Hematopoietic multipotent progenitor cell treated with erythropoietin and hydrocortisone succinate and interleukin-3 and kit ligand, for 8 days (in vitro differentiated cells): ENCODE data around the gene USP36.
"Not testable (repeated sequence)": the region's sequence is repeated elsewhere in the genome, so short reads cannot be mapped to it uniquely, and the experiment has no call there.

Source experiments
- DNase-seq: peaks from one replicate; pipeline ENCODE4 v3.0.0-alpha.2; 2015

The USP36 gene

DNA sequence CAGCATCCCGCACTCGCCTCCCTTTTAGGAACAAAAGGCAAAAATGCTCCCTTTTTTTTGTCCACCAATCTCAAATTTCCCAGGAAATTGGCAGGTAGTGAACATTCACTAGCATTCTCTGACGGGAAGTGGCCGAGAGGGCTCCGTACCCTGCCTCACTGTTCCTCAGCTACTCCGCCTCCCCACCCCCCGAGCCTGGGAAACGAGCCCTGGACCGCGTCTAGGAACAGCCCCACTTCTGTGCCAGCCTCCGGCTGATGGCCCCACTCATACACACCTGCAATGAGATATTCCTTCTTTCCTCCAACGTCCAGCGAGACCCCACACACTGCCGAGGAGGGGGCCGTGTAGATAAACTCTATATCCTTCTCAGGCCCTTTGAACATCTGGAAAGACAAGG lies 30.0 kb upstream of the USP36 start:
- DNase-seq: no peak

DNA sequence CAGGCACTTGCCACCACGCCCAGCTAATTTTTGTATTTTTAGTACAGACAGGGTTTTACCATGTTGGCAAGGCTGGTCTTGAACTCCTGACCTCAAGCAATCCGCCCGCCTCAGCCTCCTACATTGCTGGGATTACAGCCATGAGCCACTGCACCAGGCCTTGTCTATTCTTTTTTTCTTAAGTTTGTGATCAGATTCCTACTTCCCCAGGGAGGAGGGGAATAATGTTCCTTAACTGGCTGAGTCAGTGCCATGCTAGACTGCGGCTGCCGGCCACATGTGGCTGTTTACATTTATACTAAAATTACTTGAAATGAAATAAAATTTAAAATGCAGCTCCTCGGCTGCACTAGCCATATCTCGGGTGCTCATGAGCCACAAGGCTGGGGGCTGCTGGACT lies 27.8 kb upstream of the USP36 start:
- no peak for DNase-seq

DNA sequence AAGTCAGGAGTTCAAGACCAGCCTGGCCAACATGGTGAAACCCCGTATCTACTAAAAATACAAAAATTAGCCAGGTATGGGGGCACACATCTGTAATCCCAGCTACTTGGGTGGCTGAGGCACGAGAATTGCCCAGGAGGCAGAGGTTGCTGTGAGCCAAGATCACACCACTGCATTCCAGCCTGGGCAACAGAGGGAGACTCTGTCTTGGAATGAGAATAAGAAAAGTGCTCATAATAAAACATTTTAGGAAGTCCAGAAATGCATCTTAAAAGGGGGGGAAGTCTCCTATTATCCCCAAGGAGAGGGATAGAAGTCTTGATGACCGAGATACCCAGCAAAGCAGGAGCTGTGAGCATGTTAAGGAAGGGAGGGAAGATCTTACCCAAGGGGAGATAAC lies 26.4 kb upstream of the USP36 start:
- not testable (repeated sequence) for DNase-seq

DNA sequence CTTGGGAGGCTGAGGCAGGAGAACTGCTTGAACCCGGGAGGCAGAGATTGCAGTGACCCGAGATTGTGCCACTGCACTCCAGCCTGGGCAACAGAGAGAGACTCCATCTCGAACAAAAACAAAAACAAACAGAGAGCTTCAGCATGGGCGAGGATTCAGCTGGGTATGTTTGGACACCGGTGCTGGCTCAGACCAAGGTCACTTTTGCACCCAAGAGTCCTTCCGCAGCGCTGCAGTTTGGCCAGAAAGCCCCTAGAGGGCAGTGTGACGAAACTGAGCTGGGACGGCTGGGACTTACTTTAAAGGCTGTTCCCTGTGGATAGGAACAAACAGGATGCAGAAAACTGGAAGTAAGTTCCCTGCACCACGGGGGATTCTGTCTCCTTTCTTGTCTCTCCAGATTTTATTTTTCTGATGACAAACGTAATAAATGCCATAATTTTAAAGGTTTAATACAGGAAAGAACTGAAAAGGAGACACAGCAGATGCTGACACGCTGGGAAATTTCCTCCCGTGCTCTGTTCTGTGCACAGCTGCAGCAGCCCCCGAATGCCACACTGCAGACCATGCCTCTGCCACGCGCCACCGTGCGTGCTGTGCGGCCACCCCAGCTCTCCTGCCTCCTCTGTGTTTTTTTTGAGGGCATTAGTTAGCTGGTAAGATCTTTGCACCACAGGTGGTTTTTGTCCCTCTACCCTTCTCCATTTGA lies 25.2 kb upstream of the USP36 start:
- DNase-seq: peak; percentile 64

DNA sequence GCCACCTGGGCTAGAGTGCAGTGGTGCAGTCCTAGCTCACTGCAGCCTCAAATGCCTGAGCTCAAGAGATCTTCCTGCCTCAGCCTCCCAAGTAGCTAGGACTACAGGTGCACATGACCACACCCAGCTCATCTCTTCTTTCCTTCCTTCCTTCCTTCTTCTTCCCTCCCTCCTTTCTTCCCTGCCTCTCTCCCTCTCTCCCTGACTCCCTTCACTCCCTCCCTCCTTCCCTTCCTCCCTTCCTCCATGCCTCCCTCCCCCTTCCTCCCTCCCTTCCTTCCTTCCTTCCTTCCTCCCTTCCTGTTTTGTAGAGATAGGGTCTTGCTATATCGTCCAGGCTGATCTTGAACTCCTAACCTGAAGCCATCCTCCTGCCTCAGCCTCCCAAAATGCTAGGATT lies 23.5 kb upstream of the USP36 start:
- no peak for DNase-seq

DNA sequence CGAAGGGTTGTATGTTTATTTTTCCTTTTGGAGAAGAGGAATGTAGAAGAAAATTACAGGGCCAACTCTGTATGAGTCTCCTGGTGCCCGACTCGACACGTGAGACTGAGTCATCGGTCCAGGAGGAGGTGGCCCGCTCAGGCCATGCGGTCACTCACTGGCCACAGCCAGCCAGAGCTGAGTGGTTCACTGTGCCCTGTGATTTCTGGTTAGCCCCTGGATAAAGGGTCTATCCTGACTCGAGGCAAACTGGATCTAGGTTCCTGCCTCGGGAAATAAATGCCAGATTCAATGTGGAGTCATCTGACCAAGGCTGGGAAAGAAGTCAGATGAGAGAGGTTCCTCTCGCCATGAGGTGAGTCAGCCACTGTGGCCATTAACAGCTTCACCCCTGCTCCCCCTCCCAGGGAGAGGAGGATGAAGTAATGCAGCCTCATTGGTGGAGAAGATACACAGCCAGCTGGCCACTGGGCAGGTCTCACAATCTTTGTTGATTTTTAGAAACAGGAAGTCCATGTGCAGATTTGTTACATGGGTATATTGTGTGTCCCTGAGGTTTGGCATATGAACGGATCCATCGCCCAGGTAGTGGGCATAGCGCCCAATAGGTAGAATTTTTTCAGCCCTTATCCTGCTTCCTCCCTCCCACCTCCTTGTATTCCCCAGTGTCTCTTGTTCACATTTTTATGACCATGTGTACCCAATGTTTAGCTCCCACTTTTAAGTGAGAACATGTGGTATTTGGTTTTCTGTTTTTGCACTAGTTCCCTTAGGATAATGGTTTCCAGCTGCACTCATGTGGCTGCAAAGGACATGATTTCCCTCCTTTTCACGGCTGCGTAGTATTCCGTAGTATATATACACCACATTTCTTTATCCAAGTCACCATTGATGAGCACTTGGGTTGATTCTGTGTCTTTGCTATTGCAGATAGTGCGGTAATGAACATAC lies 21.7 kb upstream of the USP36 start:
- DNase-seq: no peak

DNA sequence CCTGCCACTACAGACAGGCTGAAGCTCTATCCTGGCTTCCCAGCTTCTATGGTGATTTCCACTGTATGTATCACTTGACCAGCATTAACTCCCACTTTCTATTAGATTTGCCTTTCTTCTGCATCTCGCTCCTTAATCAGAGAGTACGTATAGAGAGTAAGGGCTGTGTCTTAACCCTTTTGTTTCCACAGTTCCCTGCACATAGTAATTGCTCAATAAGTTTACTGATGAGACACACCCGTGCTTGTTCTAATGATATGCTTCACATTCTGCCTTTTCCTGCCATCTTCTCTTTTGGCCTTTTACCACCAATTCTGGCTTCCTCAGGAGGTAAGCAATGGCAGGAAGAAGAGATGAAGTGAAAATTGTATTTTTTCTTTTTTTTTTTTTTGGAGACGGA lies 20.6 kb upstream of the USP36 start:
- no peak for DNase-seq

DNA sequence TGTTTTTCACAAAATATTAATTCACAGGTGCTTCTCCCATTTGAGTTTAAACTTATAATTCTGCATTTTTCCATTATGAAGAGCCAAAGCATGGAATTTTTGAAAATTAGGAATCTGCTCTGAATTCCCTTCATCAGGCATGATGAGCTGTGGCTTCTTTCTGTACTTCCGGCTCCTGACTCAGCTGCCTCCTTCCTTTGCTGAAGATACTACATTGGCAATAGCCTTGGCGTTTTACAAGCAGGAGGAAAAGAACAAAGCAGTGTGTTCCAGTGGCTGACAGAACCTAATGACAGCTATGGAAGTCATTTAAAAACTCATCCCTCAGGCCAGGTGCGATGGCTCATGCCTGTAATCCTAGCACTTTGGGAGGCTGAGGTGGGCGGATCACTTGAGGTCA lies 18.4 kb upstream of the USP36 start:
- DNase-seq: no peak

DNA sequence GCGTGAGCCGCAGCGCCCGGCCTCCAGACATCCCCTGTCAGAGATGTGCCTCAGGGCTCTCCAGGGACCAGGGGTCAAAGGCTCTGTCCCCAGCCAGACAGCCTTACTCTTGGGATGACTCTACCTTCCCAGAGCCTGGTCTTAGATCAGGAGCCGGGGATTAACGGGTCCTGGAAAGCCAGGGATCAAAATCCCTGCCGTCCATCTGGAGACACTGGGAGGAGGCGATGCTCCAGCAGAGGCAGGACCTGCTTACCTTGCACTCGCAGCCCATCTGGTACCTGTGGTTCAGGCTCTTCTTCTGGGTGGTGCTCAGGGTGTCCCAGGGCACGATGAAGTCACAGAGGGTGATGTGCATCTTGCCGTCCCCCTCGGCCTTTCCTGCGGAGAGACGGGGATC lies 16.7 kb upstream of the USP36 start:
- no peak for DNase-seq

DNA sequence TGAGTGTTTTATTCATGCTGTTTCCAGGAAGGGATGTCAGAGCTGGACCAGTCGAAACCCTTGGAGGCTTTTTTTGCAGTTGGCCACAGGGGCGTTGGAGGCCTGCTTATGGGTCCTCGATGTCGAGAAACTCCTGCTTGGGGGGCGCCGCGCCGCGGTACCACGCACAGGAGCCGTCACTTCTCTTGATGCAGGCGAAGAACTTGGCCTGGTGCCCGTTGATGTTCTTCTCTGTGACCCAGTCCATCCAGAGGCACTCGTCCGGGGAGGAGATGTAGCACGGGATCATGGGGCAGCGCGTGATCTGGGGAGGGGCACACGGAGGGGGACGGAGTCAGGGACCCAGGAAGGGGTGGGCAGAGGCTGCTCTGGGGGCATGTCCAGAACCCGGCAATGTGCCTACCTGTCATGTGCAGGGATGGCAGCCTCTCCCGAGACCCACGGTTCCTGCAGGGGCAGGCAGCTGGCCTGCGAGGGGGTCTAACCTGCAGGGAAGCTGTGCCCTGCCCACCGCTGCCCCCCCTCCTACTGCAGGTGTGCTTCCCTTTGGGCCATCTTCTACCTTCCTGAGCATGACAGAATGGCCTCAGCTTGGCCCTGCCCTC lies 15.0 kb upstream of the USP36 start:
- no peak for DNase-seq

DNA sequence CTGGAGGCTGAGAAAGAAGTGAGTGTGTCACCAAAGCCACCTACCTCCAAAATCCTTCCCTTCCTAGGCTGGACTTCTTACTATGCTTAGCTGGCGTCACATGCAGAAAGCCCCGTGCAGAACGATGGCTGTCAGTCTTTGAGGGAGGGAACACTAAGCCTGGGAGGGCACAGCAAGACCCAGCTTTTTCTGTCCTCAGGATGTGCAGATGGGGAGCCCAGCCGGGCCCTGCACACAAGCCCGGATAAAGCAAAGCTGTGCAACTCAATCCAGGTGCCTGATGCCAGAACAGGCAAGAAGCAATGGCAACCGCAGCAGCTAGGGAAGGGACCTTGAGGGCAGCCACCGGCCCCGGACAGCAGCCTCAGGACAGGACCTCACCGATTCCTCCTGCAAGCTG lies 13.9 kb upstream of the USP36 start:
- DNase-seq: no peak

DNA sequence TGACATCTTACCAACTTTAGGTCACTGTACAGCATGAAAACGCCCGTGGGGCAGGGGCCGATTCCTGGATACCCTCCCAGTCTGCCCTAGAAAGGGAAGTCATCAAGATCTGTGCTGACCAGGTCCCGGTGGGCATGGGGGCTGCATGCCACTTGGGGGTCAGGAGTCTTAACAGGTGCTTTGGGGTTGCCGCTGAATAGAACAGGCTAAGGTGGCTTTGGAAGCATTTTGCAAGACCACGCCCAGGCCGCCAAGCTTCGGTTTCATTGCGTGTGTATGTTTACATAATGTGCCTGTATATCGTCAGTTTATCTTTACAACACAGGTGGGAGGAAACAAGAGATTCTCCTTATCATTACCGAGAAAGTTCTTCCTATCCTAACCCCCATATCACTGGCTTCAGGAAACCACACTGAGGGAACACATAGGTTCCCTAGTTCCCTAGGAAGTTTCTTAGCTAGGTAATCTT lies 13.3 kb upstream of the USP36 start:
- peak; percentile 73 for DNase-seq

DNA sequence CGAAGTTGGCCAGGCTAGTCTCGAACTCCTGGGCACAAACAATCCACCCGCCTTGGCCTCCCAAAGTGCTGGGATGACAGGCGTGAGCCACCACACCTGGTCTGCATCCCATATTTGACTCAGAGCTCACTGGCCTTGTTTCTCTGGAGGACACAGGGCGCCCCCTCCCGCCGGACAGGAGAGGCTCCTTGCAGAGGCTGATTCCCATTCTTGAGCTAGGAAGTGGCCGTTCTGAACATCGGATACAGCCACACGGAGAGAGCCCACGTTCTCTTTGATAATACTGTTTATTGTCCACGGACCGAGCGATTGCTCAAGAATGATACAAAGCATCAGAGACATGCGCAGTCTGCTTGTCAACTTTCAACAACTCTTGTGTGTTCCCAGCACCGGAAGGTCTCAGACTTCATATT lies 12.1 kb upstream of the USP36 start:
- no peak for DNase-seq

DNA sequence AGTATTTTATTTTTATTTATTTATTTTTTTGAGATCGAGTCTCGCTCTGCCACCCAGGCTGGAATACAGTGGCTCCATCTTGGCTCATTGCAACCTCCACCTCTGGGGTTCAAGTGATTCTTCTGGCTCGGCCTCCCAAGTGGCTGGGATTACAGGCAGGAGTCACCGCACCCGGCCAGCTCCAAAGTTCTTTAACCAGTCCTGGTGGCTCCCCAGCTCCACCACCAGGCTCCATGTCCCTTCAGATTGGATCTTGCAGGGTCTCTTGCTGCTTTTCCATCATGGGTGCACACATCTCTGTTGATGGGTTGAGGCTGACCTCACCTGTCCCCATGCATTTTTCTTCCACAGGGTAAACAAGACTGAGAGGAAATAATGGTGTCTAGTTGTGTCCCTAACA lies 8.4 kb upstream of the USP36 start:
- no peak for DNase-seq

DNA sequence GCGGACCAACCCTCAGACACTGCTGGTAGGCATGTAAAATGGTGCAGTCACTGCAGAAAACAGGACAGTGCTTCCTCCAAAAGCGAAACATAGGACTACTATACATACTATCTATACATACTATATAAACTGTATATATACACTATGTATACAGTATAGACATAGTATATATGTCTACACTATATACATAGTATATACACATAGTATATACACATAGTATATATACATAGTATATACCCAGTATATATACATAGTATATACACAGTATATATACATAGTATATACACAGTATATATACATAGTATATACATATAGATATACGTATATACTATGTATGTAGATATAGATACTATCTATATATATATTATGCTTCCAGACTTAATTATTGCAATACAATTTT lies 6.4 kb upstream of the USP36 start:
- DNase-seq: no peak

DNA sequence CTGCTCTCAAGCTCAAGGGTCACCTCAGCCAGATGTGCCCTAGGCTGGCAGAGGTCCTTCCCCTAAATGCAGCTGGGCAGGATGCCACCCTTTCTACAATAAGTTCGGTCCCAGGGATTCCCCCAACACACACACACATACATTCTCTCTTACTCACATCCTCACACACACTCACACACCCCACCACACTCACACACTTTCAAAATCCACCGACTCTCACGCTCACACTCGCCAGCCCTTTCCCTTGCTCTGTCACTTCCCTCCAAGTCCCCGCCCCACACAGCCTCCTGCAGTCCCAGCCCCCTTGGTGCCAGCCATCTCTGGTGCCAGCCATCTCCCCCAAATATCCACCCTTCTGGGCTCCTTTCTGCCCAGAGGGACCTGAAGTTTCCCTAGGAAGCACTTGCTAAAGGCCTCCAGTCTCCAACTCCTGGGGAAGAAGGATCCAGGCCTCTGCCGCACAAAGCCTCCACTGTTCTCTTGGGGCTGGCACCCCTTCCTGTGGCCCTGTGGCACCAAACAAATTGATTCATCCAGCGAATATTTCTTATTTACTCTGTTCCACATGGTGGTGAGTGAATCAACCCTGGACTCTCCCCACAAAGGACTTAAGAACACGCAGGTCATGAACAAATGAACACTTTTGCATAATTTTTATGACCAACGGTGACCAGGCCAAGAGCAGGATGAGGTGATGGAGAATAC lies 3.8 kb upstream of the USP36 start:
- DNase-seq: no peak

DNA sequence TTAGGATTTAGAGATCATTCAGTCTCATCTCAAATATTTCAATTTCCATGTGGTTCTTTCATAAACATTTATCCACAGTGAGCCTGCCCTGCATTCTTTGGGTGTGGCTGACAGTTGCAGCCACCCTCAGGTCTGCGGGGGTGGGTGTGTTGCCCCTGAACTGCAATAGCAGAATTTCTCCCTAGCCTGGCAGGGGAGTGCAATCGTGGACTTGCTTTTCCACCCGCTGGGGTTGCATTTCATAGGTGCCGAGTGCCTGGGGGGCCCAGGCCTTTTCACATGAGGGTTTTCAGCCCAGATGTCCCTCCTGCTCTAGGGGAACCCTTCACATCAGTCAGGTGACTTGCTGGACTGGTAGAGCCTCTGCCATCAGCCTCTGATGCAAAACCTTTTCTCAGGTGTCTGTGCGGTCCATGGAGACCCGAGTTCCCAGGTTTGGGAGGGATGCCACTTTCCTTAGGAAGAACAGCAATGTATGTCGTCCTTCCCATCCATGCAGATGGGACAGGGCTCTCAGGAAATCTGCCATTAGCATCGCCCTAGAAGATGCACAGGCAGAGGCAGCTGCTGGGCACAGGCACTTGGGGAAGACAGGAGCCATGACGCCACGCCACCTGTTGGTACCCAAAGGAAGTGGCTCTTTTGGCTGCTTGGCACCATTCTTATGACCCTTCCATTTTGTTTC lies 2.4 kb upstream of the USP36 start:
- DNase-seq: peak; percentile 78

DNA sequence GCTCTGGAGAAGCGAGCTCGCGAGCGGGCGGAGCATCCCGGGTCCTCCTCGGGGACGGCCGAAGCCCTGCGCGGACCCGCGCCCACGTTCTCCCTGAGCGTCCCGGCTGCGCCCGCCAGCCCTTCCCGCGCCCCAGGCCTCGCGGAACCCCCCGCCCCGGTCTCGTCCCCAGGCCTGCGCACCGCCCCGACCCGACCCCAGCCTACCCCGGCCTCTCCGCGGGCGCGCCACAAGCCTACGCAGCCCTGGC lies 159 bp downstream of the USP36 start:
- DNase-seq: no peak

DNA sequence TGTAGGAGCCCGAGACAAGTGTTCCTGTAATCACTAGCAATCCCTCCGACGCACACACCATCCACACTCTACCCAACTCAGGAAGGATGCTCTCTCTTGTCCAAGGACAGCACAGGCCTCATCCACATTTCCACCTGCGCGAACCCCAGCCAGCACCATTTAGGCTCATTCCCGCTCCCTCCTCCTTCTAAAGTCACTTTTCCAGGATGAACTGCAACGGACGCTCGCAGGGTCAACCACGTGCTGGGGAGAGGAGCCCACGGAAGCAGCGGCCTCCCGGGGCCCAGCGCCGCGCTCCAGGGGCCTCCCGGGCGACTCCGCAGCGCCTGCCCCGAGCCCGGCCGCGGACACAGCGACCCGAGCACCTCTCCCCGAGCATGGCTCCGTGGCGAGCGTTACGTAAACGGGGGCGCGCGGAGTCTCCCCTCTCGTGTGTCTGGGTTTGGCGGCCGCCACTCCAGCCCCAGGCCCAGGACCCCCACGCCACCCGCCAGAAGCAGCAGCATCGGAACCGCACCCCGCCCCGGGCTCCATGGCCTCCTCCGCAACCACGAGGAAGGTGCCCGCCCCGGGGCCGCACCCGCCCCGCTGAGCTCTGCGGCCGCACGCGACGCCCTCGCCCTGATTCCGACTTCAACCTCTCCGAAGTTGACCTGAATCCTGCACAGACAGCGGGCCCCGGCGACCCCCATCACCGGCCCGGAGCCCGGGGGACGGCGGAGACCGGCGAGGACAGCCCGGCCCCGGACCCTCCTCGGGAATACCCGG lies 668 bp downstream of the USP36 start:
- DNase-seq: peak; percentile 40

DNA sequence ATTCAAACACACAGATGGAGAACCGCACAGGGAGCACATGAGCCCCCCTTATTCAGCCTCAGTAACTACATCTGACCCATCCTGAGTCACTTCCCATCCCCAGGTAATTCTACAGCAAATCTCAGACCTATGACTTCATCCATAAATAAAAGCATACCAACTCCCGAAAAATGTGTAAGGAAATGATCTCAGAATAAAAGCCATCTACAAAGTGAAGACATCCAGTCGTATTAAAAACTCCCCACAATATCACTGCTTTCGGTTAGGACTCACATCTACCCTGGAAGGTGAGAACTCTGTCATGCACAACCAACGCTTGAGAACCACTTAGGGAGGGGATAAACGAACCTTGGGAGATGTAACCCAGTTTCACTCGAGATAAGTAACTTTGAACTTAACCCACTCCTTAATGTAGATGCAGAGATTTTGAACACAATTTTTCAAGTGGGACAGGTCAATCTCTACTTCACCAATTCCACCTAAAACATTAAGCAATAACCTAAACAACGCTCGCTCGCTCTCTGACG lies 1.3 kb downstream of the USP36 start:
- DNase-seq: peak; percentile 15

DNA sequence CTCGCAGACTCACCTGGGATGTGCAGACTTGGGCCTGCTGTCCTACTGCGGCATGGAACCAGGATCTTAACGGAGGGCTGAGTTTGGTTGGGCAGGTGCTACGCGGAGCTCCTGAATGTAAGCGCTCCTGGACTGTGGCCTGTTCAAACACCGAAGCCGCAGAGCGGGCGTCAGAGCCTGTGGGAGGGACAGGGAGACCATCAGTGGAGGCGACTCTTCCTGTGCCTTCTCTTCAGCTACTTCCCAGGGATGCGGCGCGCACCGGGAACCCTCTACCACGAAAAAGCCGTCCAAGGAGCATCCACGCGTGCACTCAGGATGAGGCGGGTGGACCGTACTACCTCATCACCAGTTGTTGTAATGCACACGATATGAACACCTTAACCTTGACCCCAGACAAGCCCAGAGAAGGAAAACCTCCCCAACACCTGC lies 2.0 kb downstream of the USP36 start:
- DNase-seq: no peak
